GM23338 (cell line): Measurements from ENCODE around the gene PPP2R1B.

ENCODE experiments used
- EZH2 ChIP-seq: fragments of 200-600 bp; sonication (generic); IDR thresholded peaks from one replicate; pipeline ENCODE4 v1.8.0; 2017; ENCODE audit warnings: antibody characterized with exemption, mild to moderate bottlenecking, low read depth; ENCODE audit not compliant: unreplicated experiment
- TF ChIP-seq, protein P1 (sequence below): IDR thresholded peaks from 2 replicates; pipeline ENCODE4 v1.6.1; 2016; ENCODE audit warnings: antibody characterized with exemption

DNA sequence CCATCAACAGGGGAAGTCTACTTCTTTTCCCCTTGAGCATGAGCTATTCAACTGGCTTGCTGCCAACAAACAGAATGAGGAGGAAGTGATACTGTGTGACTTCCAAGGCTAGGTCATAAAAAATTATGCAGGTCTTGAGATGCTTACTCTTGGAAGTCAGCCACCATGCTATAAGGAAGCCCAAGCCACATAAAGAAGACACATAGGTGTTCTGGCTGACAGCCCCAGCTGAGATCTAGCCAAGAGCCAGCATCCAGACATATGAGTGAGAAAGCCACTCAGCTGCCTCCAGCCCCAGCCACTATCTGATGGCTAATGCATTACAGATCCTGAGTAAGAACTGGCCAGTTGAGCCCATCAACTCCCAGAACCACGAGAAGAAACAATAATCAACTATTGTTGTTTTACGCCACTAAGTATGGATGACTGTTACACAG, 31.0 kb upstream of the PPP2R1B start:
- TF ChIP-seq, protein P1, sequence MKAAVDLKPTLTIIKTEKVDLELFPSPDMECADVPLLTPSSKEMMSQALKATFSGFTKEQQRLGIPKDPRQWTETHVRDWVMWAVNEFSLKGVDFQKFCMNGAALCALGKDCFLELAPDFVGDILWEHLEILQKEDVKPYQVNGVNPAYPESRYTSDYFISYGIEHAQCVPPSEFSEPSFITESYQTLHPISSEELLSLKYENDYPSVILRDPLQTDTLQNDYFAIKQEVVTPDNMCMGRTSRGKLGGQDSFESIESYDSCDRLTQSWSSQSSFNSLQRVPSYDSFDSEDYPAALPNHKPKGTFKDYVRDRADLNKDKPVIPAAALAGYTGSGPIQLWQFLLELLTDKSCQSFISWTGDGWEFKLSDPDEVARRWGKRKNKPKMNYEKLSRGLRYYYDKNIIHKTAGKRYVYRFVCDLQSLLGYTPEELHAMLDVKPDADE = no peak
- no peak for TF ChIP-seq EZH2
